ENCODE results near the gene SIK2.

GRCh38 chr11:111729831-111730311 lies 127.6 kb downstream of the SIK2 start:
- TF ChIP-seq ZFP3 (CRISPR knock-in tag; IDR thresholded peaks at IDR 0.05) (no peak), PPARA (CRISPR knock-in tag; IDR thresholded peaks at IDR 0.05; ENCODE audit: borderline replicate concordance) (no peak), CREB5 (CRISPR knock-in tag; IDR thresholded peaks at IDR 0.05; ENCODE audit: low read depth) (no peak), ZFP30 (CRISPR knock-in tag; IDR thresholded peaks at IDR 0.05) (no peak), CSDC2 (CRISPR knock-in tag; IDR thresholded peaks at IDR 0.05) (no peak), ZNF8 (CRISPR knock-in tag; IDR thresholded peaks at IDR 0.05) (no peak), RARB (CRISPR knock-in tag; IDR thresholded peaks at IDR 0.05) (no peak), ESRRG (CRISPR knock-in tag; IDR thresholded peaks at IDR 0.05) (no peak), ZNF70 (CRISPR knock-in tag; IDR thresholded peaks at IDR 0.05) (no peak), OSR1 (CRISPR knock-in tag; IDR thresholded peaks at IDR 0.05) (no peak), BACH2 (CRISPR knock-in tag; IDR thresholded peaks at IDR 0.05; ENCODE audit: borderline replicate concordance) (no peak)
